Stimulated activated effector memory CD8-positive, alpha-beta T cell treated with anti-CD3 and anti-CD28 coated beads, Interleukin-12 subunit alpha, Interleukin-12 subunit beta, amount 100 ng/mL, for 72 hours (primary cell): ENCODE measurements around the gene ZNF480.
"Not testable (repeated sequence)": the region's sequence is repeated elsewhere in the genome, so short reads cannot be mapped to it uniquely, and the experiment has no call there.

ENCODE experiments used
- ATAC-seq: fragments of 150-1000 bp; cut with Tn5 transposase; 2 replicates; pipeline ENCODE4 v1.10.0; 2021
- DNase-seq, 2 donors: peaks; one replicate each; pipeline ENCODE4 v3.0.0; 2021 to 2022; ENCODE audit warnings: low spot score in 2 of 2
- H3K27ac Mint-ChIP-seq: one replicate; pipeline ENCODE4 v1.8.0; 2022; ENCODE audit warnings: mild to moderate bottlenecking, mixed read lengths
- H3K36me3 Mint-ChIP-seq: one replicate; pipeline ENCODE4 v1.8.0; 2022; ENCODE audit warnings: mild to moderate bottlenecking, mixed read lengths
- H3K4me1 Mint-ChIP-seq: one replicate; pipeline ENCODE4 v1.8.0; 2022; ENCODE audit warnings: mixed read lengths
- H3K4me3 Mint-ChIP-seq: one replicate; pipeline ENCODE4 v1.8.0; 2022; ENCODE audit warnings: mild to moderate bottlenecking, mixed read lengths
- H3K9me3 Mint-ChIP-seq: one replicate; pipeline ENCODE4 v1.8.0; 2022; ENCODE audit warnings: mixed read lengths

Gene ZNF480

GRCh38 chr19:52297601-52298364 lies 814 bp downstream of the ZNF480 start:
- ATAC-seq: no peak
- H3K4me1 Mint-ChIP-seq: peaks cover 20% of the 10 kb centered on the region
- H3K4me3 Mint-ChIP-seq: peak overlapping the region; percentile 82
- peaks cover 17% of the 10 kb centered on the region for H3K9me3 Mint-ChIP-seq
- H3K36me3 Mint-ChIP-seq: peaks cover 73% of the 10 kb centered on the region
- peak overlapping the region; percentile 100 for H3K27ac Mint-ChIP-seq
- no peak for DNase-seq

- Mint-ChIP-seq H3K9me3 (peaks cover 18% of the 10 kb centered on the region), H3K36me3 (peaks cover 36% of the 10 kb centered on the region), H3K4me3 (no peak overlapping the region), H3K27ac (no peak overlapping the region), H3K4me1 (no peaks in the 10 kb centered on the region)
- no peak for ATAC-seq
- no peak for DNase-seq
Observed at GRCh38 chr19:52307275-52307674, 10.3 kb downstream of the ZNF480 start.

GRCh38 chr19:52322429-52322828 lies 25.5 kb downstream of the ZNF480 start:
- no peak overlapping the region for H3K27ac Mint-ChIP-seq

DNA sequence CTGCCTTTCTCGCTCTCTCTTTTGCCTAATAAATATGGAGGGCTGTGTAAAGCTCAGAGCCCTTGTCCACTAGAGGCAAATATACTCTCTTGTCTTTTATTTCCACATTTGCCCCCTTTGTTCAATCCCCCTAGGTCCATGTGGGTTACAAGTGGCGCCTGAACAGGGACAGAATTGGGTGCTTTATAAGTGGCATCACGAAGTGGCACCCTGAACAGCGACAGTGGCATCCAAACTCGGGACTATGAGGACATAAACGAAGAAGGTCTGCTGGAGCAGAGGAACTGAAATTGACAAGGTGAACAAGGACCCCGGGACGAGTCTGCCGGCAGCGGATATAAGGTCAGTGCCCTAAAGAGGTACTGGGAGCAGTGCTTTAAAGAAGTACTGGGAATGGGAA lies 34.8 kb downstream of the ZNF480 start:
- ATAC-seq: no peak
- Mint-ChIP-seq H3K9me3 (peaks cover 21% of the 10 kb centered on the region), H3K4me3 (no peak overlapping the region), H3K36me3 (peaks cover 8% of the 10 kb centered on the region), H3K27ac (no peak overlapping the region), H3K4me1 (peaks cover 3% of the 10 kb centered on the region)
- DNase-seq: no peak

More at GRCh38 chr19:52322429-52322828, 25.5 kb downstream of the ZNF480 start:
- no peaks in the 10 kb centered on the region for H3K4me1 Mint-ChIP-seq
- H3K9me3 Mint-ChIP-seq: peaks cover 32% of the 10 kb centered on the region
- no peak overlapping the region for H3K4me3 Mint-ChIP-seq
- no peak for DNase-seq
- peaks cover 53% of the 10 kb centered on the region for H3K36me3 Mint-ChIP-seq
- ATAC-seq: no peak

DNA sequence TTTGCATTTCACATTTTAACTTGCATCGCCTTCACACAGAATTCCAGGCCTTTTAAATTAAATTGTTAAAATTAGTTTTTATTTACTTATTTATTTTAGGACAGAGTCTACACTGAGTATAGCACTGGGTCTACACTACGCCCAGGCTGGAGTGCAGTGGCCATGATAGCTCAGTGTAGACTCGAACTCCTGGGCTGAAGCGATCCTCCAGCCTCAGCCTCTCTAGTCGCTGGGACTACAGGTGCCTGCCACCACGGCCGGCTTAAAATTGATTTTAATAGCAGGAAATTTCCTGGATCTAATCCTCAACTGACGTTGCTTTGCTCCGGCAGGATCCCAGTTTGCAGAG lies 38.8 kb downstream of the ZNF480 start:
- DNase-seq: no peak

GRCh38 chr19:52336117-52336790 lies 39.3 kb downstream of the ZNF480 start, which contains the start of gene ZNF610:
ZNF610 (plus strand) TSS chr19:52336243; CDS start chr19:52349173, 12,930 bp downstream.
- Mint-ChIP-seq H3K4me3 (peak within 1 kb of the TSS; percentile 86), H3K4me1 (peaks cover 11% of the 10 kb centered on the region), H3K36me3 (peaks cover 9% of the 10 kb centered on the region), H3K27ac (peak within 1 kb of the TSS; percentile 96), H3K9me3 (peaks cover 25% of the 10 kb centered on the region)
- DNase-seq: peak; percentile 81 to 91
- ATAC-seq: peak; percentile 92

More for the DNA sequence above, 38.8 kb downstream of the ZNF480 start:
- H3K4me1 Mint-ChIP-seq: peaks cover 11% of the 10 kb centered on the region
- H3K9me3 Mint-ChIP-seq: peaks cover 27% of the 10 kb centered on the region
- peak overlapping the region; percentile 96 for H3K27ac Mint-ChIP-seq
- ATAC-seq: peak; percentile 48
- H3K4me3 Mint-ChIP-seq: peak overlapping the region; percentile 86
- H3K36me3 Mint-ChIP-seq: peaks cover 9% of the 10 kb centered on the region

- DNase-seq: no peak
Observed at GRCh38 chr19:52336791-52337381, 39.9 kb downstream of the ZNF480 start.

GRCh38 chr19:52339022-52339421 lies 42.1 kb downstream of the ZNF480 start:
- H3K4me3 Mint-ChIP-seq, H3K36me3 Mint-ChIP-seq, DNase-seq, ATAC-seq, H3K27ac Mint-ChIP-seq, H3K9me3 Mint-ChIP-seq: not testable (repeated sequence)
- peaks cover 11% of the 10 kb centered on the region for H3K4me1 Mint-ChIP-seq

More at GRCh38 chr19:52336791-52337381, 39.9 kb downstream of the ZNF480 start:
- H3K4me3 Mint-ChIP-seq: peak overlapping the region; percentile 86
- peak overlapping the region; percentile 96 for H3K27ac Mint-ChIP-seq
- peaks cover 9% of the 10 kb centered on the region for H3K36me3 Mint-ChIP-seq
- ATAC-seq: peak; percentile 6
- peaks cover 11% of the 10 kb centered on the region for H3K4me1 Mint-ChIP-seq
- H3K9me3 Mint-ChIP-seq: peaks cover 21% of the 10 kb centered on the region

GRCh38 chr19:52343548-52343947 lies 46.6 kb downstream of the ZNF480 start:
- DNase-seq (peak; percentile 39 to 65), ATAC-seq (peak; percentile 74)
- peaks cover 2% of the 10 kb centered on the region for H3K9me3 Mint-ChIP-seq
- H3K36me3 Mint-ChIP-seq: no peaks in the 10 kb centered on the region
- no peak overlapping the region for H3K27ac Mint-ChIP-seq
- no peaks in the 10 kb centered on the region for H3K4me1 Mint-ChIP-seq
- no peak overlapping the region for H3K4me3 Mint-ChIP-seq

GRCh38 chr19:52345162-52345561 lies 48.2 kb downstream of the ZNF480 start:
- H3K9me3 Mint-ChIP-seq: peaks cover 7% of the 10 kb centered on the region

DNA sequence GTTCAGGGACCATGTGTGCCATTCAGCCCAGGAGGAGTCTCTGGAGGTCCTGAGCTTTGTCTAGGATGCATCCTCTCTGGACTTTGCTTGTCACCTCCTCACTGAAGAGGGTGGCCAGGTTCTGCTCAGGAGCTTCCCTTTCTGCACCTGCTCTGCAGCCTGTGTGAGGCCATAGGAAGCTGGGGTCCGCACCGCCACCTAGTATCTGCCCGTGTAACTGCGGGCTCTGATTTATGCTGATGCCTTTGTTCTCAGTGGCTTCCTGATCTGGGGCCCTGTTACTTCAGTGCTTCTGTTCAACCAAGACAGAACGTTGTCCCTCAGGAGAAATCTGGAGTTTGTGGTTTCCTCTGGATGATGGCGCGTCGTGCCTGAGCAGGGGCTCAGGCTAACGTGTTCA lies 54.5 kb downstream of the ZNF480 start:
- H3K9me3 Mint-ChIP-seq: peaks cover 8% of the 10 kb centered on the region
- DNase-seq (no peak), ATAC-seq (no peak)
- no peak overlapping the region for H3K4me3 Mint-ChIP-seq
- peaks cover 10% of the 10 kb centered on the region for H3K36me3 Mint-ChIP-seq
- no peak overlapping the region for H3K27ac Mint-ChIP-seq
- H3K4me1 Mint-ChIP-seq: no peaks in the 10 kb centered on the region

More at GRCh38 chr19:52345162-52345561, 48.2 kb downstream of the ZNF480 start:
- no peak for ATAC-seq
- no peak overlapping the region for H3K4me3 Mint-ChIP-seq
- no peaks in the 10 kb centered on the region for H3K36me3 Mint-ChIP-seq
- DNase-seq: no peak
- H3K27ac Mint-ChIP-seq: no peak overlapping the region
- no peaks in the 10 kb centered on the region for H3K4me1 Mint-ChIP-seq

DNA sequence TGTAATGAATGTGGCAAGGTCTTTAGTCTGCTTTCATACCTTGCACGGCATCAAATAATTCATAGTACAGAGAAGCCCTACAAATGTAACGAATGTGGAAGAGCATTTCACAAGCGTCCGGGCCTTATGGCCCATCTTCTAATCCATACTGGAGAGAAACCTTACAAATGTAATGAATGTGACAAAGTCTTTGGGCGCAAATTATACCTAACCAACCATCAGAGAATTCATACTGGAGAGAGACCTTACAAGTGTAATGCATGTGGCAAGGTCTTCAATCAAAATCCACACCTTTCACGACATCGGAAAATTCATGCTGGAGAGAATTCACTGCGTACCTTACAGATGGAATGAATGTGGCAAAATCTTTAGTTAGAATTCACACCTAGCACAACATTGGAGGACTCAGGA lies 69.5 kb downstream of the ZNF480 start:
- no peak for ATAC-seq
- peaks cover 11% of the 10 kb centered on the region for H3K36me3 Mint-ChIP-seq

DNA sequence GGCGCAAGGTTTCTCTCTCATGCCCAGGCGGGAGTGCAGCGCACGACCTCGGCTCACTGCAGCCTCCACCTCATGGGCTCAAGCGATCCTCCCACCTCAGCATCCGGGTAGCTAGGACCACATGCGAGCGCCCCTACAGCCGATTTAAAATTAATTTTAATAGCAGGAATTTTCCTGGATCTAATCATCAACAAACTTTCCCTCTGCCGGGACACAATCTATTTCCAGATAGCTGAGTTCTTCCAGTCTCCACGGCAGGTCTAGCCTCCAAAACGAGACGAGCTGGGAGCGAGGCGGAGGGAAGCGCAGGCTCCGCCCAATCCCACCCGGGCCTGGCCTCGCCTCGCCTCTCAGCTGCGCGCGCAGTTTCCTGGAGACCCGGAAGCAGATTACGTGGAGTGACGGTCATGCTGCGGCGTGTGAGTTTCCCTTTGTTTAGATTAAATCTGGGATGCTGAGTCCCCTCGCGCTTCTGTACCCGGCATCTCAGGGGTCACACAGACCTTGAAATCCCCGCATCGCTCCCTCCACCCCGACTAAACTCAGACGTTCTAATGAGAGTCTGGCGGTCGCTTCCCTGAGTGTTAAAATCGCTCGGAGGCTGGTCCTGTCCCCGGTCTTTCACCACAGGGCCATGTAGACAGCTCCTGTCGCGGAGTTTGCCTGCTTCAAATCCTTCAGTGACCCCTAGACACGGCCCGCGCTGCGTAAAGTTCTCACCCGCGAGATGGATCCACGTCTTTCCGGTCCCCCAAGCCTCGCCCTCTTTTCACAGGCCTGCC lies 72.8 kb downstream of the ZNF480 start, which contains the start of gene ZNF880:
Gene ZNF880 (plus strand): TSS at position 365 of the 782 bp plus-strand sequence. CDS start 43 bp downstream, at position 408.
- peaks cover 34% of the 10 kb centered on the region for H3K36me3 Mint-ChIP-seq
- DNase-seq: peak; percentile 84 to 90
- peak within 1 kb of the TSS; percentile 98 for H3K27ac Mint-ChIP-seq
- peaks cover 12% of the 10 kb centered on the region for H3K4me1 Mint-ChIP-seq
- H3K9me3 Mint-ChIP-seq: peaks cover 16% of the 10 kb centered on the region
- peak within 1 kb of the TSS; percentile 87 for H3K4me3 Mint-ChIP-seq
- peak; percentile 99 for ATAC-seq

More for the DNA sequence above, 69.5 kb downstream of the ZNF480 start:
- DNase-seq: no peak
- Mint-ChIP-seq H3K4me1 (peaks cover 12% of the 10 kb centered on the region), H3K27ac (no peak overlapping the region), H3K4me3 (no peak overlapping the region), H3K9me3 (peaks cover 26% of the 10 kb centered on the region)

- peak overlapping the region; percentile 87 for H3K4me3 Mint-ChIP-seq
- ATAC-seq: no peak
- peak overlapping the region; percentile 98 for H3K27ac Mint-ChIP-seq
- H3K9me3 Mint-ChIP-seq: peaks cover 17% of the 10 kb centered on the region
- H3K4me1 Mint-ChIP-seq: peaks cover 12% of the 10 kb centered on the region
- no peak for DNase-seq
- peaks cover 39% of the 10 kb centered on the region for H3K36me3 Mint-ChIP-seq
Observed at GRCh38 chr19:52370341-52370710, 73.4 kb downstream of the ZNF480 start.
